ENCODE measurements around the gene YEATS2.

DNA sequence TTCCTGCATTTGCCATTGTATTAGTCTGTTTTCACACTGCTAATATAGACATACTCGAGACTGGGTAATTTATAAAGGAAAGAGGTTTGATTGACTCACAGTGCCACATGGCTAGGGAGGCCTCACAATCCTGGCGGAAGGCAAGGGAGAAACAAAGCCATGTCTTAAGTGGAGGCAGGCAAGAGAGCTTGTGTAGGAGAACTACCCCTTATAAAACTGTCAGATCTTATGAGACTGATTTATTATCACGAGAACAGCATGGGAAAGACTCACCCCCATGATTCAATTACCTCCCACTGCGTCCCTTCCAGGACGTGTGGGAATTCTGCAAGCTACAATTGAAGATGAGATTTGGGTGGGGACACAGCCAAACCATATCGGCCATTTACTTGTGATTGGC, 27.8 kb downstream of the YEATS2 start:
- TF ChIP-seq CTCF (optimal IDR thresholded peaks at IDR 0.05 in 1 of 3, IDR thresholded peaks at IDR 0.05 in 1 of 3, conservative IDR thresholded peaks at IDR 0.05 in 1 of 3; ENCODE audit: extremely low read depth in 1 of 3, insufficient read depth in 2 of 3, low read length in 3 of 3) (no peak), EZH2 (IDR thresholded peaks at IDR 0.05; ENCODE audit: low read length) (no peak)
